Measurements from ENCODE around the gene UPK3A.

GRCh38 chr22:45334528-45334927, 49.8 kb downstream of the UPK3A start:
- TF ChIP-seq EZH2 (IDR thresholded peaks at IDR 0.05; ENCODE audit: borderline replicate concordance, low read depth, low read length, severe bottlenecking) (no peak), CTCF (IDR thresholded peaks at IDR 0.05; ENCODE audit: borderline replicate concordance, extremely low read depth, low read length, poor library complexity, severe bottlenecking) (no peak)

Data from DND-41 (cell line).